ENCODE measurements around the gene SPATS2L.
"Not testable (repeated sequence)": the region's sequence is repeated elsewhere in the genome, so short reads cannot be mapped to it uniquely, and the experiment has no call there.

The SPATS2L gene

DNA sequence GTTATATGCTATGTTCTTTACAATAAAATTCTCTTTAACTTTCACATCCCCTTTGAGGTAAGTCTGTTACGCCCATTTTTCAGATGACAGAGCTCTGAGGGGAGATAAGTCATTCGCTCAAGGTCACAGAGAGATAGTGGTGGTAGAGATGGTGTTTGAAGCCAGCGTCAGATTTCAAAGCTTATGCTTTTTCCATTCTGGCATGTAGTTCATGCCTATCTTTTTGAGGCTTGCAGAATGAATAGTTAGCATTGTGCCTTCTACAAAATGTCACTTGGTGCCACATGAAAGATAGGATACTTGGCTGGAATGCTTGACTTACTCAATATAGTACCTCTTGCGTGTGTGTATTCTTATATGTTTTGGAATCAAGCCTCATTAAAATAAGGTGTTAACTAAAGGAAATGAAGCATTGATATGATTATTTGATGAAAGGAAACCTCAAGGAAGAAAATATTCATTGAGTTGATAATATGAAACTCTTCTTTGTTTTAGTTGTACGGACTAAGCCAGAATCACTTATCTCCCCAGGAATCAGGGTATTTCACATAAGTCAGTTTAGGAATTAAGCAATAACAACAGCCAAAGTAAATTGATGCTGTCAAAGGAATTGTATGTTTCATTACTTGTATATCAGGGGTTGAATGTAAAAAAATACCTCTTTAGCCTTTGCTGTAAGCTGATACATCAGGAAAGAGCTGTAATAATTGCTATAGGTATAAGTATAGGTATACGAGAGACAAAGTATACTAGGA is 15.5 kb downstream of the SPATS2L start:
- no peak for DNase-seq

DNA sequence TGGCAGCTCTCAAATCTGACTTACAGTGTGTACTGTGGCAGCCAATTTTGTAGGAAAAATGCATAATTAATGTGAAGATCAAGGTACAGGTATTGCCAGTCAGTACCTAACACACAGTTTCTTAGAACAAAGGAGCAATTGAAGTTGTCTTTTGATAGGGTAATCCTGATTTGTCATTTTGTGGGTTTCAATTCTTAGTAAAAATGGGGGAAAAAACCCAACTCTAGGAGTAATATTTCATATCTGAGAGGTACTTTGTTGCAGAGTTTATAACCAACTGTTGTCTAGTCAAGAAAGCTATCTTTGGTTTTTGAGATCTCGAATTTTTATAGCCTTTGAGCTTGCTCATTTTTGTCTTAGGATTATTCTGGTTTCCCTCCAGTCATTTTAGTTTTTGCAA is 16.1 kb downstream of the SPATS2L start:
- DNase-seq: no peak

- DNase-seq: no peak
Observed at GRCh38 chr2:200324362-200324761, 17.9 kb downstream of the SPATS2L start.

DNA sequence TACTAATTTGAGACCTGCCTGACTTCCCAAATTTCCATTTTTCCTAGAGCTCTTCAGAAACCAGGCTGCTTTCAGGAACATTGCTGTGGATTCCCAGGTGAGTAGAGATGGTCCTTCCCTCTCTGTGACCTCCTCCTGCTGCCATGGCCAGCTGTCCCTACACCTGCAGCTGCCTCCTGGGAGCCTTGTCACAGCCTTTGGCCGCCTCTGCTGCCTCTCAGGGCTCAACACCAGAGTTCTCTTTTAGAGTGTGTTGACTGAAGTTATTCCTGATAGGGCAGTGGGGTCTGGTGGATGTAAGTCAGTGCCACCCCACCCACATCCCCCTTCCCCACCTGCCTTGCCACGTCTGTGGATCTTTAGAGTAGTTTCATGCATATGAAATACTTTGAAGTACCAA is 22.9 kb downstream of the SPATS2L start:
- no peak for DNase-seq

GRCh38 chr2:200329798-200330197 is 23.3 kb downstream of the SPATS2L start:
- DNase-seq: no peak

DNA sequence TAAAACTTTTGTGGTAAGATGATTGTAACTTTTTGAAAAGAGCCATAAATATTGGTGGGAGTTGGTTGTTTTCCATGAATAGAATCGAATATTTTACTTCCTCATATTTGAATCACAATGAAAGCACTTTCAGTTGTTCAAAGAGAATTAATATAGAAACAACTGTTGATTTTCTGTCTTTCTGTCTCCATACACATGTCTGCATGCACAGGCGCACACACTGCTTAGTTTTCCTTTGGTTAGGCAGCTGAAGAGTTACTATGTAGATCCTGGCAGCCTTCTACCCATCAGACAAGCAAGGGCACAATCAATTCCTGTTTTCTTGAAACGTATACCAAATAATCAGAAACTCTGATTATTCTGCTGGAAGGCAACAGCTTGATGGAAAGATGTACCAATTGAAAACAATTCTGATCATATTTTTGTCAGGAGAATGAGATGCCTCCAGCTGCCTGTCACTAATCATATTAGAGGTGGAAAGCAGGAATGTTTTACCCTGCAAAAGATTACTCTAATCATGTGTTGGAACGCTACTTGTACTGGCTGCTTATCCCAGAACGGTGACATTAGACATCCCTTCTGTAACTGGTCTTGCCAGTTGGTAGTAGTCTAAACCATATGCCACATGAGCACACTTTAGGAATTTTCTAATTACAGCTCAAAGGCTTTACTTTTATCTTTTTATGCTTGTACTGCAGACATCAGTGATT is 24.0 kb downstream of the SPATS2L start:
- DNase-seq: no peak

DNA sequence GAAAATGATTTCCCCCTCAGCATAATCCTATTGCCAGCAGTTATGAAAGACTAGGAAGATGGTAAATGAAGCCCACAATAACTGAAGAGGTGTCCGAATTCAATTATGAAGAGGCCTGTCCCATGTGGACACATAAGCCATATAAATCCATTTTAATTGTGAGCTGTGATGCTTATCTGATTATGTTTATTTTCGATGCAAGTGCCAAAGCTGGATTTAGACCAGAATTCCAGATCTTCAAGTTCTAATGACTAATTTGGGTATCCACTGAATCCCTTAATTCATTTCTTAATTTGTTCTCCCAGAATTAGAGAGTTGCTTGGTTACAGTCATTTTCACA is 24.5 kb downstream of the SPATS2L start:
- no peak for DNase-seq

DNA sequence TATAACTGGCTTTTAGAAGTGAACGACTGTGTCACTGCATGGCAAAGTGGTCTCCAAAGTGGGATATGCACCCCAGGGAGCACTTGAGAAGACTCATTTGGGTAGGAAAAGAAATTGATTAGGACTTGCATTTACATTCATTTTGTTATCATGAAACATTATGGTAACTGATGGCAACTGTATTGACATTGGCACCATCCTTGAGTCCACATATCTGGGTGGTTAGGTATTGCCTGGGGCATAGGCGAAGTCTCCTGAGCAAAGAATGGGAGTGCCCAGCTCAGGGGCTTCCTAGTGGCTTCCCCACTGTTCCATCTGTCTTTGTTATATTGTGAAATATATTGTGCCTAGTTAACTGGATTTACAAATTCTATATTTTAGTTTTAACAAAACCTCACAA is 29.2 kb downstream of the SPATS2L start:
- no peak for DNase-seq

- no peak for DNase-seq
Observed at GRCh38 chr2:200336980-200337615, 30.6 kb downstream of the SPATS2L start.

GRCh38 chr2:200337621-200338020 is 31.1 kb downstream of the SPATS2L start:
- no peak for DNase-seq

DNA sequence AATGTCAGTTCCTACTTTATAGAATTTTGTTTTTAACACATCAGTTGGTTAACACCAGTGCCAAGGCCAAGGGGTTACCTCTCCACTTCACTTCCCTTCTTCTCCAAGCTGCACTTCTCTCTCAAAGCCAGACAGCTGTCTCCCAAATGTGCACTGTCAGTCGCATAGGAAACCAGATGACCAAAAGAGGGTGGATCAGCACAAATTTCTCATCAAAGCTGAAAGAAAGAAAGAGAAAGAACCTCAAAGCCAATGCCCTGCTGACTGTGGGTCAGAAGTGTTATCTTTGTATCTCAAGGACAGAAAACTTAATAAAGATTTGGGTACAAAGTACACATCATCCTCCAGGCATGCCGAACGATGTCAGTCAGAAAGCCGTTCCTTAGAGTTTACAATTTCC is 32.2 kb downstream of the SPATS2L start:
- DNase-seq: no peak

DNA sequence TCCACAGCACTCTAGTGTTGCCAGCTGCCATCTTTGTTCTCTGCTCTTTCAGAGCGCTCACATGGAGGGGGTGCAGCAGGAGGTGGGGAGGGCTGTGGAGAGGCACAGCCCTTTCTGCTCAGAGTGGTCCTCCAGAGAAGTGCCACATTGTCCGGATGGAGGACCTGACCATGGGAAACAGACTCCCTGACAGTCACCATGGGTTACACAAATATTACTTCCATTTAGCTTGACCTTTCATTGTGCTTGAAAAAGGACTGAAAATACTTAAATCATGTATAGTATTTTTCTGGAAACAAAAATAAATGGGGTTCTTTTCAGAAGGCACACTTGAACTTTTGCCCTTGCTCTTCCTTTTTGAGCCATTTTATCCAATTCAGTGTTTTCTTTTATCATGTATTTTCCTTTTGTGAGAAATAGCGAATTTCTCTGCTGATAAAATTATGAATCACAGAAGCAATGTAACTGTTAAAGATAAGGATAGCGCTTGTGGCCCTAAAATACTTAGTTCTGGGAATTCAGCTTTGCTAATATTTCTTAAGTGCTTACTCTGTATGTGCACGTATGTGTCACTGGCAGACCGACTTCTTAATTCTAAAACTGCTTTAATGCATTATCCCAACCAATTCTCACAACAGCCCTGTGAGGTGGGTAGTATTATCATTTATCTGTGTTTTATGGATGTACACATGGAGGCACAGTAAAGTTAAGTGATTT is 34.2 kb downstream of the SPATS2L start:
- DNase-seq: no peak

GRCh38 chr2:200341376-200341775 is 34.9 kb downstream of the SPATS2L start:
- DNase-seq: no peak

DNA sequence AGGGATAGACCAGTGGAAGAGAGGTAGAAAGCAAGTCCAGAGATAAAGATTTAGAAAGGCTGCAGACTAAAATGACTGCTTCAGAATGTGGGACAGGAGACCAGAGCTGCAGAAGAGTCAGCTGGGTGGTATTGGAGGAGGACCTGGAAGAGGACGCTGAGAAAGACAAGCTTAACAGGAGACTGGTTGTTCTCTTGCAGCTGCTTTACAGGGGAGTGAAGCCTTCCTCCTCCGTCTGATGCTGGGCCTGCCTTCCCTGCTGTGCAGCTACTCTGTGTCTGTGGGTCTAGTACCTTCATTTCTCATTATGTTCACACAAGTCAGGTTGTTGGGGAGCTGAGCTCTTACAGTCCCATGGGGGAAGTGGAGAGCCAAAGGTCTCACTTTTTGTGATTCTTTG is 35.7 kb downstream of the SPATS2L start:
- no peak for DNase-seq

DNA sequence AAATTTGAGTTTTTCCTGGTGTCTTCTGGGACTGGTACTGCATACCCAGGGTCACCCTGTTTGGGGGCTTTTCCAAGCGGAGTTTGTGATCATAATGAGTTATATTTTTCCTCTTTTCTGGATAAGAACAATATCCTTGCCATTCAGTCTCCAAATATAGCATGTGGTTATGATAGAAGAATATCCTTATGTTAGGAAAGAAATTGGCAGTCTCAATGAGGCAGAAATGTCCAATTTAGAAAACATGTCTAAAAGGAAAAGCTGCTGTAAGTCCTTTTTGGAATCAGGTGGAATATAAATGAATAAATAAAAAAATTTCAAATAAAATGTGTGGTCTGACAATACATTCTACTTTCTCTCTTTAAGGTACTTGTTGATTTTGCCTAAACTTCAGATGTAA is 36.2 kb downstream of the SPATS2L start:
- DNase-seq: no peak

GRCh38 chr2:200344202-200344601 is 37.7 kb downstream of the SPATS2L start:
- DNase-seq: not testable (repeated sequence)

- no peak for DNase-seq
Observed at GRCh38 chr2:200345975-200346374, 39.5 kb downstream of the SPATS2L start.

DNA sequence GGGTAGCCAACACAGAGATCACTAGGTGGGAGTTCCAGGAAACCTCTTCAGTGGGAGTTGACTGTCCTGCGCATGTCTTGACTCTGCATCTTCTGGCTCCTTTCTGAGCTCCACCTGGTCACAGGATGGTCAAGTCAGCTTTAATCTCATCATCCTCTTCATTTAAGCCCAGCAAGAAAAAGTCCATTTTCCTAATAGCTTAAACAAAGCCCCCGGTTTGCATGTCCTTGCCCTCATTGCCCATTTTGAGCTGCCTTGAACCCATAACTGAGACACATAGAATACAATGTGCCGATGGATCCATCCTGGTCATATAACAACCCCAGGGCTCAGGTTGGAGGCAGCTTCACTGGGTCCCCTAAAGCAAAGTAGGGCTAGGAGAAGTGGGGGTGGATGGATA is 40.8 kb downstream of the SPATS2L start:
- DNase-seq: no peak

- DNase-seq: no peak
Observed at GRCh38 chr2:200348897-200349563, 42.5 kb downstream of the SPATS2L start.

GRCh38 chr2:200349868-200350267 is 43.4 kb downstream of the SPATS2L start:
- DNase-seq: no peak

GRCh38 chr2:200350850-200351285 is 44.4 kb downstream of the SPATS2L start:
- no peak for DNase-seq

GRCh38 chr2:200351815-200352214 is 45.3 kb downstream of the SPATS2L start:
- no peak for DNase-seq

DNA sequence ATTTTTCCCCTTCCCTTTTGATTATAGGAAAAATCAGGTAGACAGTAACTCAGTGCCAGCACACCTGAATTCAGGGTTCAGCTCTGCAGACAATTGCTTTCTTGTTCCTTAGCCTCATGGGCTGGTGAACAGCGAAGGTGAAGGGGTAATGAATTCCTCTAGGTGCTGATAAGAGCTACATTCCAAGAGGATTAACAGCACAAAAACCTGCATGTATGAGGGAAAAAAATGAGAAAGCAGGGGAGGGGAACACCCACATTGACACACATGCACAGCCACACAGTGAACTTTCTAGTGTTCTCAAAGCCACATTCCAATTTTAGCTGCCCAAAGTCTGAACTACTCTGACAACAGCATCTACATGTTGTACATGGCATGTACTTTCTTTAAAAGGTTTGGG is 46.1 kb downstream of the SPATS2L start:
- DNase-seq: no peak

Data from stimulated activated CD4-positive, alpha-beta T cell treated with anti-CD3 and anti-CD28 coated beads, Interleukin-1b, Interleukin-23, amount 100 ng/mL, for 48 hours (primary cell).